Suprapubic skin (tissue), 4 donors: ENCODE results near the gene DMRT2.

Experiments used
- POLR2A ChIP-seq, 2 donors: fragments of 450-650 bp; IDR thresholded peaks; one replicate each; pipeline ENCODE4 v1.6.1; 2017; ENCODE audit warnings: antibody characterized with exemption in 2 of 2, mild to moderate bottlenecking in 2 of 2, moderate library complexity in 2 of 2
- POLR2AphosphoS5 ChIP-seq, 3 donors: sonication (generic); formaldehyde crosslinking; IDR thresholded peaks; one replicate each; pipeline ENCODE4 v1.6.1; 2017; ENCODE audit warnings: antibody characterized with exemption in 3 of 3
- TF ChIP-seq, protein P1 (sequence below), 2 donors: fragments of 200-600 bp in 1 of 2; fragments of 450-650 bp in 1 of 2; sonication (generic) in 1 of 2; IDR thresholded peaks; one replicate each; pipeline ENCODE4 v1.5.1; 2016 to 2019; ENCODE audit warnings: antibody characterized with exemption in 2 of 2, mild to moderate bottlenecking in 1 of 2, moderate library complexity in 1 of 2

GRCh38 chr9:1051210-1051583 is 1.0 kb downstream of the DMRT2 start:
- TF ChIP-seq, protein P1, sequence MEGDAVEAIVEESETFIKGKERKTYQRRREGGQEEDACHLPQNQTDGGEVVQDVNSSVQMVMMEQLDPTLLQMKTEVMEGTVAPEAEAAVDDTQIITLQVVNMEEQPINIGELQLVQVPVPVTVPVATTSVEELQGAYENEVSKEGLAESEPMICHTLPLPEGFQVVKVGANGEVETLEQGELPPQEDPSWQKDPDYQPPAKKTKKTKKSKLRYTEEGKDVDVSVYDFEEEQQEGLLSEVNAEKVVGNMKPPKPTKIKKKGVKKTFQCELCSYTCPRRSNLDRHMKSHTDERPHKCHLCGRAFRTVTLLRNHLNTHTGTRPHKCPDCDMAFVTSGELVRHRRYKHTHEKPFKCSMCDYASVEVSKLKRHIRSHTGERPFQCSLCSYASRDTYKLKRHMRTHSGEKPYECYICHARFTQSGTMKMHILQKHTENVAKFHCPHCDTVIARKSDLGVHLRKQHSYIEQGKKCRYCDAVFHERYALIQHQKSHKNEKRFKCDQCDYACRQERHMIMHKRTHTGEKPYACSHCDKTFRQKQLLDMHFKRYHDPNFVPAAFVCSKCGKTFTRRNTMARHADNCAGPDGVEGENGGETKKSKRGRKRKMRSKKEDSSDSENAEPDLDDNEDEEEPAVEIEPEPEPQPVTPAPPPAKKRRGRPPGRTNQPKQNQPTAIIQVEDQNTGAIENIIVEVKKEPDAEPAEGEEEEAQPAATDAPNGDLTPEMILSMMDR (IDR thresholded peaks at IDR 0.05) = no peak
- TF ChIP-seq POLR2A (IDR thresholded peaks at IDR 0.05) (no peak), POLR2AphosphoS5 (IDR thresholded peaks at IDR 0.05) (no peak)
